Gastrocnemius medialis (tissue), 4 donors: ENCODE measurements around the gene CPVL. TPM values are rescaled to one million over a fixed set of nuclear protein-coding genes. Genes with fewer than 3 reads are reported as not detected.
A peak's percentile ranks its signal among the peaks of the same experiment; 100 is the strongest.

Experiments
- ATAC-seq, 2 donors: fragments of 150-250 bp; one replicate each; pipeline ENCODE4 v1.9.1; 2016
- DNase-seq, 2 donors: peaks; one replicate each; pipeline ENCODE4 v3.0.0-alpha.2; 2019
- H3K27ac ChIP-seq, 4 donors: fragments of 200-600 bp; sonication (generic); 1 replicate in 1 of 4; 2 replicates in 3 of 4; pipeline ENCODE4 v1.5.1; 2016 to 2018; ENCODE audit warnings: mild to moderate bottlenecking in 2 of 4, moderate library complexity in 1 of 4
- H3K27me3 ChIP-seq, 3 donors: fragments of 200-600 bp; sonication (generic) in 2 of 3; 1 replicate in 1 of 3; 2 replicates in 2 of 3; pipeline versions ENCODE4 v1.5.1 to v1.6.0; 2016 to 2019; ENCODE audit warnings: mild to moderate bottlenecking in 1 of 3, moderate library complexity in 1 of 3
- H3K36me3 ChIP-seq, 2 donors: fragments of 200-600 bp; sonication (generic) in 1 of 2; one replicate each; pipeline ENCODE4 v1.5.1; 2017 to 2018
- H3K4me1 ChIP-seq, 2 donors: fragments of 200-600 bp; sonication (generic) in 1 of 2; one replicate each; pipeline ENCODE4 v1.5.1; 2016 to 2017; ENCODE audit warnings: mild to moderate bottlenecking in 2 of 2
- H3K4me3 ChIP-seq, 4 donors: fragments of 200-600 bp; sonication (generic) in 3 of 4; 1 replicate in 1 of 4; 2 replicates in 3 of 4; pipeline ENCODE4 v1.5.1; 2016 to 2019; ENCODE audit warnings: mild to moderate bottlenecking in 2 of 4
- H3K9me3 ChIP-seq, 3 donors: fragments of 200-600 bp; sonication (generic) in 2 of 3; 1 replicate in 1 of 3; 2 replicates in 2 of 3; pipeline ENCODE4 v1.5.1; 2016 to 2019
- POLR2A ChIP-seq, 2 donors: fragments of 450-650 bp; IDR thresholded peaks; one replicate each; pipeline ENCODE4 v1.6.1; 2017; ENCODE audit warnings: antibody characterized with exemption in 2 of 2, mild to moderate bottlenecking in 2 of 2, moderate library complexity in 2 of 2
- in situ Hi-C, 4 donors: fragments of 200-750 bp; cut with MboI; loops; one replicate each; pipeline versions ENCODE4 v1.15.0 to v1.8.0; 2017; ENCODE audit warnings: low sequenced_read_pairs in 4 of 4
- intact Hi-C: fragments of 100-400 bp; cut with DNase I; formaldehyde crosslinking; loops from one replicate; pipeline ENCODE4 v1.15.1; 2023; ENCODE audit warnings: low total_unique reads
- total RNA-seq, 4 donors: library from RNA; depleted of rRNA; stranded (reverse); fragments of >200 nt; gene quantifications; one replicate each; pipeline versions ENCODE4 v1.1.0 to v1.2.3, GENCODE V29; 2016
- TF ChIP-seq, protein P1 (sequence below), 5 experiments: fragments of 450-650 bp in 3 of 5; fragments of 200-600 bp in 2 of 5; sonication (generic) in 2 of 5; IDR thresholded peaks in 4 of 5; conservative IDR thresholded peaks in 1 of 5; 1 replicate in 4 of 5; 2 replicates in 1 of 5; pipeline ENCODE4 v1.5.1; 2016 to 2019; ENCODE audit warnings: antibody characterized with exemption in 5 of 5, mild to moderate bottlenecking in 3 of 5, moderate library complexity in 3 of 5

The CPVL gene
- total RNA-seq, 4 donors from 2014 or later, result 5.6 to 11.8 (median 6.2) TPM

DNA sequence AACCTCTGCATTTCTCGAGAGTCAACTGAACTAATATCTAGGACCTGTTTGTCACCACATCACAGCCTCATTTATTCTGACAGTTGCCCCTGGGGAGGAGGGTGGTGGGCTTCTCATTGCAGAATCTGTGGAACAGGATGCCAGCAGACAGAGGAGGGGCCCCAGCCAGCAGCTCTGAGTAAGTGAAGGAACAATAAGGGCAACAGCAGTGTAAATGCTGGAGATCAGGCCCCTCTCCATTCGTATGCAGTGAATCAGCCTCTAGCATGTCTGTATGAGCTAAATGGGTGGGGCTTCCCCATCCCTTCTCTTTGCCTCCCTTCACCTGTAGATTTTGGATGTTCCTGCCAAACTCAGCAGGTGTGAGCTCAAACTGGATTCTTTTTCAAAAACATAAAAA, 7.7 kb upstream of the CPVL start:
- no peaks in the 10 kb centered on the region for H3K9me3 ChIP-seq
- H3K36me3 ChIP-seq, result no peaks in the 10 kb centered on the region
- no peak overlapping the region for H3K4me3 ChIP-seq
- H3K27ac ChIP-seq, result no peak overlapping the region
- ATAC-seq (no peak), DNase-seq (no peak)
- in situ Hi-C loops (no loop called here), intact Hi-C loops (no loop called here)
- H3K4me1 ChIP-seq, result no peaks in the 10 kb centered on the region
- H3K27me3 ChIP-seq, result no peaks in the 10 kb centered on the region
- no peak for TF ChIP-seq POLR2A (IDR thresholded peaks at IDR 0.05)
- TF ChIP-seq, protein P1, sequence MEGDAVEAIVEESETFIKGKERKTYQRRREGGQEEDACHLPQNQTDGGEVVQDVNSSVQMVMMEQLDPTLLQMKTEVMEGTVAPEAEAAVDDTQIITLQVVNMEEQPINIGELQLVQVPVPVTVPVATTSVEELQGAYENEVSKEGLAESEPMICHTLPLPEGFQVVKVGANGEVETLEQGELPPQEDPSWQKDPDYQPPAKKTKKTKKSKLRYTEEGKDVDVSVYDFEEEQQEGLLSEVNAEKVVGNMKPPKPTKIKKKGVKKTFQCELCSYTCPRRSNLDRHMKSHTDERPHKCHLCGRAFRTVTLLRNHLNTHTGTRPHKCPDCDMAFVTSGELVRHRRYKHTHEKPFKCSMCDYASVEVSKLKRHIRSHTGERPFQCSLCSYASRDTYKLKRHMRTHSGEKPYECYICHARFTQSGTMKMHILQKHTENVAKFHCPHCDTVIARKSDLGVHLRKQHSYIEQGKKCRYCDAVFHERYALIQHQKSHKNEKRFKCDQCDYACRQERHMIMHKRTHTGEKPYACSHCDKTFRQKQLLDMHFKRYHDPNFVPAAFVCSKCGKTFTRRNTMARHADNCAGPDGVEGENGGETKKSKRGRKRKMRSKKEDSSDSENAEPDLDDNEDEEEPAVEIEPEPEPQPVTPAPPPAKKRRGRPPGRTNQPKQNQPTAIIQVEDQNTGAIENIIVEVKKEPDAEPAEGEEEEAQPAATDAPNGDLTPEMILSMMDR (IDR thresholded peaks at IDR 0.05 in 4 of 5, conservative IDR thresholded peaks at IDR 0.05 in 1 of 5), result no peak

DNA sequence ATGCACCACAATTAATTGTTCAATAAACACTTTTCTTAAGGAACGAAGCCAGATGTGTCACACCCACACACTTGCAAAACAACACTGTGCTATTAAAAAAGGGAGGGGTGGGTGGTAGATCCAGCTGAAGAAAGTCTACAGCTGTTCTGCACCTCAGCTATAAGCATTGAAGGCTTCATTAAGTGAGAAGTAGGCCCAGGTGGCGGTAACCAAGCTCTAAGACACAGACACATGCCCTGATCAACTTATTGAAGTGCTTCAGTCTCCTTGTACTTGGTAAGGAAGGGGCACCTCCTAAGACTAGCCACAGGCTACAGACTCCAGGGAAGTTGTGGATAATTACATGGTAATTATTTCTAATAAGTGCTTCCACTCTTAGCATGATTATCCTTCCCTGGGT, 4.5 kb upstream of the CPVL start:
- TF ChIP-seq, protein P1 (IDR thresholded peaks at IDR 0.05 in 4 of 5, conservative IDR thresholded peaks at IDR 0.05 in 1 of 5), result no peak
- no peak for TF ChIP-seq POLR2A (IDR thresholded peaks at IDR 0.05)
- no peak for ATAC-seq
- Histone ChIP-seq H3K27me3 (no peaks in the 10 kb centered on the region), H3K9me3 (no peaks in the 10 kb centered on the region), H3K4me3 (no peak overlapping the region), H3K4me1 (peaks cover 13% of the 10 kb centered on the region in 2 donors), H3K27ac (no peak overlapping the region), H3K36me3 (no peaks in the 10 kb centered on the region)
- no peak for DNase-seq
- intact Hi-C loops, result no loop called here
- in situ Hi-C loops, result no loop called here

DNA sequence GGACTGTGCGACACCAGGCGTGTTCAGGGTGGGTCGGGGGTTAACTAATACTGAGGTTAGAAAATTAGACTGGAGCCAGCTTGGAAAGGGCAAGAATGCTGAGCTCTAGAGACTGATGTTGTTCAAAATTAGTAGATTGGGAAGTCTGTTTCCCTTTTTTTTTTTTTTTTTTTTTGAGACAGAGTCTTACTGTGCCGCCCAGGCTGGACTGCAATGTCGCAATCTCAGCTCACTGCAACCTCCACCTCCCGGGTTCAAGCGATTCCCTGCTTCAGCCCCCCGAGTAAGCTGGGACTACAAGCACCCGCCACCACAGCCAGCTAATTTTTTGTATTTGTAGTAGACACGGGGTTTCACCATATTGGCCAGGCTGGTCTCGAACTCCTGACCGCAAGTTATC, 2.7 kb upstream of the CPVL start:
- in situ Hi-C loops, result no loop called here
- H3K4me1 ChIP-seq, result peaks cover 13% of the 10 kb centered on the region in 2 donors
- no peaks in the 10 kb centered on the region for H3K9me3 ChIP-seq
- no peak for TF ChIP-seq POLR2A (IDR thresholded peaks at IDR 0.05)
- TF ChIP-seq, protein P1 (IDR thresholded peaks at IDR 0.05 in 4 of 5, conservative IDR thresholded peaks at IDR 0.05 in 1 of 5), result no peak
- no peak overlapping the region for H3K4me3 ChIP-seq
- intact Hi-C loops, result no loop called here
- H3K27me3 ChIP-seq, result no peaks in the 10 kb centered on the region
- DNase-seq, result no peak
- no peak overlapping the region for H3K27ac ChIP-seq
- H3K36me3 ChIP-seq, result no peaks in the 10 kb centered on the region
- no peak for ATAC-seq

DNA sequence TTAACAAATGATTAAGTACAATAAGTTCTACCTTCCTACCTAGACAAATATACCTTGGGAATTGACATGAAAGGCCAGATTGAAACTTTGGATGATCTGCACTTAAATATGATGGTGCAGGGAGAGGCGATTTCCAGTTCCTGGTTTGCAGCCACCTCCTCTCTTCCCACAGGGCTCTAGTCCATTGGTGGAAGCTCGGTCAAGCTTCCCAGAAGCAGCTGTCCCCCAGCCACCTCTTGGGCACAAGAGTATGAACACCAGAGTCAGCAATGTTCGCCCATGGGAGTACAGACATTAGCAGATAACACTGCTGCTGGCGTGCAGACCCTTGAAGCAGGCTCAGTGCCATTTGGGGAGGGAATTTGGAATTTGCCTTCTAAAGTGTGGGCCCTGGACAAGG, 1.5 kb upstream of the CPVL start:
- H3K27me3 ChIP-seq, result no peaks in the 10 kb centered on the region
- peak overlapping the region; percentile 8 to 72 (median 70) for H3K27ac ChIP-seq
- peak in 1 of 2 donors; percentile 22 for ATAC-seq
- DNase-seq, result peak in 1 of 2 donors; percentile 32
- H3K36me3 ChIP-seq, result no peaks in the 10 kb centered on the region
- H3K9me3 ChIP-seq, result no peaks in the 10 kb centered on the region
- peaks cover 13% of the 10 kb centered on the region in 2 donors for H3K4me1 ChIP-seq
- peak overlapping the region in 2 of 4 donors; percentile 57 to 71 for H3K4me3 ChIP-seq
- in situ Hi-C loops, result no loop called here
- TF ChIP-seq, protein P1 (IDR thresholded peaks at IDR 0.05 in 4 of 5, conservative IDR thresholded peaks at IDR 0.05 in 1 of 5), result no peak
- no peak for TF ChIP-seq POLR2A (IDR thresholded peaks at IDR 0.05)
- intact Hi-C loops, result no loop called here
